Measurements from ENCODE around the gene KCNAB1. TPM values are rescaled to one million over a fixed set of nuclear protein-coding genes. Genes with fewer than 3 reads are reported as not detected.

The KCNAB1 gene
- total RNA-seq, 1 experiment from 2014 or later: 1.0 TPM

DNA sequence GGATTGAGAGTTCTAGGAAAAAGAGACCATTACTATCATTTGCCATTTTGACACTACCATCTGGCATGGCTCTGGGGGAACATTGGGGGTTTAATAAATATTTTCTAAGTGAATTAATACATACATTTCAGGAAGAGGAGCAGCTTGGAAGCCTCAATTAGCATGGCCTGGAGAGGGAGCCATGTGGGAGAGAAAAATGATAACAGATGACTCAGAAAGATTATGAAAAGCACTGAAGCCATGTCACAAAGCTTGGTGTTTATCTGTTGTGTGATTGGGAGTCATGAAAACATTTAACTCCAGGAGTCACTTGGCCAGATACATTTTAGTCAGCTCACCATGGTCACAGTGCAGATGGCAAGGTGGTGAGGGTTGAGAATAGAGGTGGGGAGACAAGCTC, 313.5 kb downstream of the KCNAB1 start:
- TF ChIP-seq RORB (CRISPR knock-in tag; IDR thresholded peaks at IDR 0.05): no peak
- TF ChIP-seq IRF2 (CRISPR knock-in tag; IDR thresholded peaks at IDR 0.05; ENCODE audit: borderline replicate concordance, low read depth): no peak
- TF ChIP-seq NFATC4 (CRISPR knock-in tag; IDR thresholded peaks at IDR 0.05): no peak
- TF ChIP-seq ATF1 (CRISPR knock-in tag; IDR thresholded peaks at IDR 0.05): no peak
- no peak for TF ChIP-seq GRHL2 (CRISPR knock-in tag; IDR thresholded peaks at IDR 0.05; ENCODE audit: insufficient replicate concordance, severe bottlenecking)
- Mint-ChIP-seq H3K27ac (no peak overlapping the region), H3K9me3 (peaks cover 8% of the 10 kb centered on the region; the same call in 1 of the 2 replicates), H3K4me1 (no peaks in the 10 kb centered on the region), H3K36me3 (no peaks in the 10 kb centered on the region), H3K4me3 (no peak overlapping the region), H3K27me3 (ENCODE audit: low read depth) (no peaks in the 10 kb centered on the region)
- no peak for ATAC-seq
- no peak for DNase-seq (ENCODE audit: low spot score)
- ChIA-PET POLR2A (interaction anchor here (0.6 kb wide), 1 partner anchor 1082 kb away, joined by 3 read pairs; no protein-coding TSS in a partner anchor), CTCF (interaction anchor here (2.0 kb wide), 1 partner anchor 41 kb away, joined by 6 read pairs; no protein-coding TSS in a partner anchor)

DNA sequence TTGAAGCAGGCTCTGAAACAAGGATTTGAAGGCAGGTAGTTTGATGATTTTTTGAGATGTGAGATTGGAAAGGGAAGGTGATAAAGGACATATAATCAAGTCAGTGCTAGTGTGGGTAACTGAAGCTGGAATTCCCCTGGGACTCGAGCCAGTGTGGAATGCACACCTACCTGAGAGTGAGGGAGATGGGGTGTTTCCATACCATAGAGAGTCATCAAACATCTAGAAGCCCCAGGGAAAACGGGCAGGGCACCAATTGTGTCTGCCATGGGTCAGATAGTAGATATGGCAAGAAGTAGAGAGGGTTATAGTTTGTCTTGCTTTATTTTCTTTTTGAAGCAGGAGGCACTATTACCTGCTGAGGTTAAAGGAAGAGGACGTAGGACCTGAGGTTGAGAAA, 314.5 kb downstream of the KCNAB1 start:
- peaks cover 8% of the 10 kb centered on the region; the same call in 1 of the 2 replicates for H3K9me3 Mint-ChIP-seq
- POLR2A ChIA-PET: no interaction called here
- H3K4me3 Mint-ChIP-seq: no peak overlapping the region
- no peaks in the 10 kb centered on the region for H3K27me3 Mint-ChIP-seq (ENCODE audit: low read depth)
- TF ChIP-seq, protein P1, sequence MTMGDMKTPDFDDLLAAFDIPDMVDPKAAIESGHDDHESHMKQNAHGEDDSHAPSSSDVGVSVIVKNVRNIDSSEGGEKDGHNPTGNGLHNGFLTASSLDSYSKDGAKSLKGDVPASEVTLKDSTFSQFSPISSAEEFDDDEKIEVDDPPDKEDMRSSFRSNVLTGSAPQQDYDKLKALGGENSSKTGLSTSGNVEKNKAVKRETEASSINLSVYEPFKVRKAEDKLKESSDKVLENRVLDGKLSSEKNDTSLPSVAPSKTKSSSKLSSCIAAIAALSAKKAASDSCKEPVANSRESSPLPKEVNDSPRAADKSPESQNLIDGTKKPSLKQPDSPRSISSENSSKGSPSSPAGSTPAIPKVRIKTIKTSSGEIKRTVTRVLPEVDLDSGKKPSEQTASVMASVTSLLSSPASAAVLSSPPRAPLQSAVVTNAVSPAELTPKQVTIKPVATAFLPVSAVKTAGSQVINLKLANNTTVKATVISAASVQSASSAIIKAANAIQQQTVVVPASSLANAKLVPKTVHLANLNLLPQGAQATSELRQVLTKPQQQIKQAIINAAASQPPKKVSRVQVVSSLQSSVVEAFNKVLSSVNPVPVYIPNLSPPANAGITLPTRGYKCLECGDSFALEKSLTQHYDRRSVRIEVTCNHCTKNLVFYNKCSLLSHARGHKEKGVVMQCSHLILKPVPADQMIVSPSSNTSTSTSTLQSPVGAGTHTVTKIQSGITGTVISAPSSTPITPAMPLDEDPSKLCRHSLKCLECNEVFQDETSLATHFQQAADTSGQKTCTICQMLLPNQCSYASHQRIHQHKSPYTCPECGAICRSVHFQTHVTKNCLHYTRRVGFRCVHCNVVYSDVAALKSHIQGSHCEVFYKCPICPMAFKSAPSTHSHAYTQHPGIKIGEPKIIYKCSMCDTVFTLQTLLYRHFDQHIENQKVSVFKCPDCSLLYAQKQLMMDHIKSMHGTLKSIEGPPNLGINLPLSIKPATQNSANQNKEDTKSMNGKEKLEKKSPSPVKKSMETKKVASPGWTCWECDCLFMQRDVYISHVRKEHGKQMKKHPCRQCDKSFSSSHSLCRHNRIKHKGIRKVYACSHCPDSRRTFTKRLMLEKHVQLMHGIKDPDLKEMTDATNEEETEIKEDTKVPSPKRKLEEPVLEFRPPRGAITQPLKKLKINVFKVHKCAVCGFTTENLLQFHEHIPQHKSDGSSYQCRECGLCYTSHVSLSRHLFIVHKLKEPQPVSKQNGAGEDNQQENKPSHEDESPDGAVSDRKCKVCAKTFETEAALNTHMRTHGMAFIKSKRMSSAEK (CRISPR knock-in tag; IDR thresholded peaks at IDR 0.05; ENCODE audit: borderline replicate concordance): no peak
- no peak for TF ChIP-seq GTF2I (CRISPR knock-in tag; conservative IDR thresholded peaks at IDR 0.05)
- ATAC-seq (no peak), DNase-seq (ENCODE audit: low spot score) (no peak)
- H3K36me3 Mint-ChIP-seq: no peaks in the 10 kb centered on the region
- no peak overlapping the region for H3K27ac Mint-ChIP-seq
- CTCF ChIA-PET: interaction anchor here (2.0 kb wide), 1 partner anchor 40 kb away, joined by 6 read pairs; no protein-coding TSS in a partner anchor
- no peaks in the 10 kb centered on the region for H3K4me1 Mint-ChIP-seq

DNA sequence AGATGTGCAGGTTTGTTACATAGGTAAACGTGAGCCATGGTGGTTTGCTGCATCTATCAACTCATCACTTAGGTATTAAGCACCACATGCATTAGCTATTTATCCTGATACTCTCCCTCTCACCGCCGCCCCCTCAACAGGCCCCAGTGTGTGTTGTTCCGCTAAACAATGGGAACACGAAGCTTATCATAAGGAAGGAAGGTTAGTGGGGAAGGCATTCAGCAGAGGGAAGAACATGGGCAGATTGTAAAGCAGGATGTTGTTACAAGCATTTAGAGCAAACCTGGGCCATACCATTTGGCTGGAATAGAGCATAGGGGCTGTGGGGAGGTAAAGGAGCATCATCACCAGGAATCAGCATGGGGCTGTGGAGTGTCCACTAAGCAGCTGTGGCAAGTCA, 322.7 kb downstream of the KCNAB1 start:
- POLR2A ChIA-PET: no interaction called here
- Mint-ChIP-seq H3K9me3 (no peaks in the 10 kb centered on the region), H3K4me3 (no peak overlapping the region), H3K27me3 (ENCODE audit: low read depth) (no peaks in the 10 kb centered on the region; the same call in 1 of the 2 replicates), H3K36me3 (no peaks in the 10 kb centered on the region), H3K27ac (no peak overlapping the region), H3K4me1 (peaks cover 3% of the 10 kb centered on the region; the same call in 1 of the 2 replicates)
- CTCF ChIA-PET: interaction anchor here (0.6 to 2.6 kb wide), 8 partner anchors 27 to 291 kb away, joined by 3 to 18 read pairs (median 4); no protein-coding TSS in a partner anchor
- no peak for ATAC-seq
- no peak for DNase-seq (ENCODE audit: low spot score)
- TF ChIP-seq, protein P2, sequence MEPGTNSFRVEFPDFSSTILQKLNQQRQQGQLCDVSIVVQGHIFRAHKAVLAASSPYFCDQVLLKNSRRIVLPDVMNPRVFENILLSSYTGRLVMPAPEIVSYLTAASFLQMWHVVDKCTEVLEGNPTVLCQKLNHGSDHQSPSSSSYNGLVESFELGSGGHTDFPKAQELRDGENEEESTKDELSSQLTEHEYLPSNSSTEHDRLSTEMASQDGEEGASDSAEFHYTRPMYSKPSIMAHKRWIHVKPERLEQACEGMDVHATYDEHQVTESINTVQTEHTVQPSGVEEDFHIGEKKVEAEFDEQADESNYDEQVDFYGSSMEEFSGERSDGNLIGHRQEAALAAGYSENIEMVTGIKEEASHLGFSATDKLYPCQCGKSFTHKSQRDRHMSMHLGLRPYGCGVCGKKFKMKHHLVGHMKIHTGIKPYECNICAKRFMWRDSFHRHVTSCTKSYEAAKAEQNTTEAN (CRISPR knock-in tag; IDR thresholded peaks at IDR 0.05): no peak
- TF ChIP-seq, protein P3, sequence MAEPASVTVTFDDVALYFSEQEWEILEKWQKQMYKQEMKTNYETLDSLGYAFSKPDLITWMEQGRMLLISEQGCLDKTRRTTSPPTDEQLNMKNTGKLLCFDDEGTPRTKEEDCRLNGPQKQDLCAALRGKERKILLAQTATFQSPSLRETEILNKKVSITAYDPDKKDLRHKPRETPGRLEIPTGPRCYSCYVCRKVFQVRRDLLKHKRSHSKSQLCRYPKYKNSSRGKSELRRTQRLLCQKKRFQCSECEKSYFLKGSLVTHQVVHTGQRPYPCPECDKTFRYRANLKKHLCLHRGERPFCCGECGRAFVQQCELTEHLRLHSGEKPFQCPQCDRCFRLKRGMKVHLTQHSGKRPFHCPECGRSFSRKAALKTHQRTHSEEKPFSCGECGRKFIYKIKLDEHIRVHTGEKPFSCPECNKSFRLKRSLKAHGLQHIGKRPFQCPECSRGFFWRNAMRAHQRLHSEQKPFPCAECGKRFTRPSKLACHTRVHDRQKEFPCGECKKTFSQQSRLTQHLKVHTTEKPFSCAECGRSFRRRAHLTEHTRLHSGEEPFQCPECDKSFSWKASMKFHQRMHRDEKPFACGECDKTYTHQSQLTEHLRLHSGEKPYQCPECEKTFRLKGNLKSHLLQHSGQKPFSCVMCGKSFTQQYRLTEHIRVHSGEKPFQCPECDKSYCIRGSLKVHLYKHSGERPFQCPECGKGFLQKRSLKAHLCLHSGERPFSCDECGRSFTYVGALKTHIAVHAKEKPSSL (CRISPR knock-in tag; conservative IDR thresholded peaks at IDR 0.05): no peak
- TF ChIP-seq, protein P4, sequence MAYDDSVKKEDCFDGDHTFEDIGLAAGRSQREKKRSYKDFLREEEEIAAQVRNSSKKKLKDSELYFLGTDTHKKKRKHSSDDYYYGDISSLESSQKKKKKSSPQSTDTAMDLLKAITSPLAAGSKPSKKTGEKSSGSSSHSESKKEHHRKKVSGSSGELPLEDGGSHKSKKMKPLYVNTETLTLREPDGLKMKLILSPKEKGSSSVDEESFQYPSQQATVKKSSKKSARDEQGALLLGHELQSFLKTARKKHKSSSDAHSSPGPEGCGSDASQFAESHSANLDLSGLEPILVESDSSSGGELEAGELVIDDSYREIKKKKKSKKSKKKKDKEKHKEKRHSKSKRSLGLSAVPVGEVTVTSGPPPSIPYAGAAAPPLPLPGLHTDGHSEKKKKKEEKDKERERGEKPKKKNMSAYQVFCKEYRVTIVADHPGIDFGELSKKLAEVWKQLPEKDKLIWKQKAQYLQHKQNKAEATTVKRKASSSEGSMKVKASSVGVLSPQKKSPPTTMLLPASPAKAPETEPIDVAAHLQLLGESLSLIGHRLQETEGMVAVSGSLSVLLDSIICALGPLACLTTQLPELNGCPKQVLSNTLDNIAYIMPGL (CRISPR knock-in tag; IDR thresholded peaks at IDR 0.05): no peak
- no peak for TF ChIP-seq GABPB1 (CRISPR knock-in tag; IDR thresholded peaks at IDR 0.05)
- no peak for TF ChIP-seq IRF2 (CRISPR knock-in tag; IDR thresholded peaks at IDR 0.05; ENCODE audit: borderline replicate concordance, low read depth)
- TF ChIP-seq FOXJ3 (CRISPR knock-in tag; IDR thresholded peaks at IDR 0.05; ENCODE audit: borderline replicate concordance): no peak
- TF ChIP-seq ZNF396 (CRISPR knock-in tag; IDR thresholded peaks at IDR 0.05; ENCODE audit: borderline replicate concordance): no peak
- TF ChIP-seq, protein P5, sequence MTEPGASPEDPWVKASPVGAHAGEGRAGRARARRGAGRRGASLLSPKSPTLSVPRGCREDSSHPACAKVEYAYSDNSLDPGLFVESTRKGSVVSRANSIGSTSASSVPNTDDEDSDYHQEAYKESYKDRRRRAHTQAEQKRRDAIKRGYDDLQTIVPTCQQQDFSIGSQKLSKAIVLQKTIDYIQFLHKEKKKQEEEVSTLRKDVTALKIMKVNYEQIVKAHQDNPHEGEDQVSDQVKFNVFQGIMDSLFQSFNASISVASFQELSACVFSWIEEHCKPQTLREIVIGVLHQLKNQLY (CRISPR knock-in tag; IDR thresholded peaks at IDR 0.05): no peak
- no peak for TF ChIP-seq FOXK1 (CRISPR knock-in tag; IDR thresholded peaks at IDR 0.05)
- no peak for TF ChIP-seq ZNF423 (CRISPR knock-in tag; IDR thresholded peaks at IDR 0.05)
- no peak for TF ChIP-seq CREM (CRISPR knock-in tag; IDR thresholded peaks at IDR 0.05)
- TF ChIP-seq, protein P6, sequence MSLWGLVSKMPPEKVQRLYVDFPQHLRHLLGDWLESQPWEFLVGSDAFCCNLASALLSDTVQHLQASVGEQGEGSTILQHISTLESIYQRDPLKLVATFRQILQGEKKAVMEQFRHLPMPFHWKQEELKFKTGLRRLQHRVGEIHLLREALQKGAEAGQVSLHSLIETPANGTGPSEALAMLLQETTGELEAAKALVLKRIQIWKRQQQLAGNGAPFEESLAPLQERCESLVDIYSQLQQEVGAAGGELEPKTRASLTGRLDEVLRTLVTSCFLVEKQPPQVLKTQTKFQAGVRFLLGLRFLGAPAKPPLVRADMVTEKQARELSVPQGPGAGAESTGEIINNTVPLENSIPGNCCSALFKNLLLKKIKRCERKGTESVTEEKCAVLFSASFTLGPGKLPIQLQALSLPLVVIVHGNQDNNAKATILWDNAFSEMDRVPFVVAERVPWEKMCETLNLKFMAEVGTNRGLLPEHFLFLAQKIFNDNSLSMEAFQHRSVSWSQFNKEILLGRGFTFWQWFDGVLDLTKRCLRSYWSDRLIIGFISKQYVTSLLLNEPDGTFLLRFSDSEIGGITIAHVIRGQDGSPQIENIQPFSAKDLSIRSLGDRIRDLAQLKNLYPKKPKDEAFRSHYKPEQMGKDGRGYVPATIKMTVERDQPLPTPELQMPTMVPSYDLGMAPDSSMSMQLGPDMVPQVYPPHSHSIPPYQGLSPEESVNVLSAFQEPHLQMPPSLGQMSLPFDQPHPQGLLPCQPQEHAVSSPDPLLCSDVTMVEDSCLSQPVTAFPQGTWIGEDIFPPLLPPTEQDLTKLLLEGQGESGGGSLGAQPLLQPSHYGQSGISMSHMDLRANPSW (CRISPR knock-in tag; conservative IDR thresholded peaks at IDR 0.05; ENCODE audit: low read depth): no peak

Measured in WTC11 (cell line).